Sigmoid colon (tissue), 3 donors: ENCODE measurements around the gene ZNF232.

Source experiments
- POLR2A ChIP-seq, 2 donors: fragments of 450-650 bp; IDR thresholded peaks; one replicate each; pipeline ENCODE4 v1.6.1; 2016; ENCODE audit warnings: antibody characterized with exemption in 2 of 2, mild to moderate bottlenecking in 2 of 2, moderate library complexity in 2 of 2
- TF ChIP-seq, protein P1 (sequence below), 4 experiments: fragments of 450-650 bp in 3 of 4; fragments of 200-600 bp in 1 of 4; IDR thresholded peaks; one replicate each; pipeline ENCODE4 v1.5.1; 2016 to 2019; ENCODE audit warnings: antibody characterized with exemption in 4 of 4, mild to moderate bottlenecking in 3 of 4, moderate library complexity in 2 of 4

DNA sequence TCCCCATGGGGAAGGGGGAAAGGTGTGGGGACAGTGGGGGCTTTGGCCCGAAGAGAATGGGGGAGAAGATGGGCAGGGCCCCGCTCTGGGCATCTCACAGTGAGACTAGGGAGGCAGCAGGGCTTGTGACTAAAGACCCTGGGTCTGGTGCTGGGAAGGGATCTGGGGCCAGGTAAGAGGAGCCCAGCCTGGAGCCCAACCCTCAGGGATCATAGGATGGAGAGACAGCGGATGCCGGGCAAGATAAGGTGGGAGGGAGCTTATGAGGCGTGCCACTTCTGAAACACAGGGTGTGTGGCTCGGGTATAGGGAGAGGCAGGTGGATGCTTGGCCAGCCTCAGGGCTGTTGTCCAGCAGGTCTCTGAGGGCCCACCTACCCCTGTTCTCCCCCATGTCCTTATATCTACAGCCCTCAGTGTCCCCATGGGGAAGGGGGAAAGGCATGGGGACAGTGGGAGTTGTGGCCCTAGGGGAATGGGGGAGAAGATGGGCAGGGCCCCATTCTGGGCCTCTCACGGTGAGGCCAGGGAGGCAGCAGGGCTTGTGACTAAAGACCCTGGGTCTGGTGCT, 19.6 kb upstream of the ZNF232 start:
- TF ChIP-seq POLR2A (IDR thresholded peaks at IDR 0.05) = no peak
- TF ChIP-seq, protein P1, sequence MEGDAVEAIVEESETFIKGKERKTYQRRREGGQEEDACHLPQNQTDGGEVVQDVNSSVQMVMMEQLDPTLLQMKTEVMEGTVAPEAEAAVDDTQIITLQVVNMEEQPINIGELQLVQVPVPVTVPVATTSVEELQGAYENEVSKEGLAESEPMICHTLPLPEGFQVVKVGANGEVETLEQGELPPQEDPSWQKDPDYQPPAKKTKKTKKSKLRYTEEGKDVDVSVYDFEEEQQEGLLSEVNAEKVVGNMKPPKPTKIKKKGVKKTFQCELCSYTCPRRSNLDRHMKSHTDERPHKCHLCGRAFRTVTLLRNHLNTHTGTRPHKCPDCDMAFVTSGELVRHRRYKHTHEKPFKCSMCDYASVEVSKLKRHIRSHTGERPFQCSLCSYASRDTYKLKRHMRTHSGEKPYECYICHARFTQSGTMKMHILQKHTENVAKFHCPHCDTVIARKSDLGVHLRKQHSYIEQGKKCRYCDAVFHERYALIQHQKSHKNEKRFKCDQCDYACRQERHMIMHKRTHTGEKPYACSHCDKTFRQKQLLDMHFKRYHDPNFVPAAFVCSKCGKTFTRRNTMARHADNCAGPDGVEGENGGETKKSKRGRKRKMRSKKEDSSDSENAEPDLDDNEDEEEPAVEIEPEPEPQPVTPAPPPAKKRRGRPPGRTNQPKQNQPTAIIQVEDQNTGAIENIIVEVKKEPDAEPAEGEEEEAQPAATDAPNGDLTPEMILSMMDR (IDR thresholded peaks at IDR 0.05) = no peak
